Chondrocyte (in vitro differentiated cells): ENCODE data around the gene OR51A4. TPM values are rescaled to one million over a fixed set of nuclear protein-coding genes. Genes with fewer than 3 reads are reported as not detected.

Experiments
- DNase-seq: peaks from one replicate; pipeline ENCODE4 v3.0.0; 2021; ENCODE audit warnings: mixed read lengths, low spot score
- H3K27ac Mint-ChIP-seq: one replicate; pipeline ENCODE4 v1.8.0; 2021; ENCODE audit warnings: mild to moderate bottlenecking, moderate library complexity, mixed read lengths; ENCODE audit not compliant: unreplicated experiment
- H3K27me3 Mint-ChIP-seq: 2 replicates; pipeline ENCODE4 v1.8.0; 2021; ENCODE audit warnings: low read depth, mixed read lengths
- H3K36me3 Mint-ChIP-seq: 2 replicates; pipeline ENCODE4 v1.8.0; 2021; ENCODE audit warnings: low read depth, mixed read lengths
- H3K4me1 Mint-ChIP-seq: 2 replicates; pipeline ENCODE4 v1.8.0; 2021; ENCODE audit warnings: low read depth, mild to moderate bottlenecking, mixed read lengths
- H3K4me3 Mint-ChIP-seq: one replicate; pipeline ENCODE4 v1.8.0; 2021; ENCODE audit warnings: mild to moderate bottlenecking, moderate library complexity, mixed read lengths; ENCODE audit not compliant: unreplicated experiment
- H3K9me3 Mint-ChIP-seq: 2 replicates; pipeline ENCODE4 v1.8.0; 2021; ENCODE audit warnings: low read depth, mixed read lengths
- total RNA-seq: library from RNA; stranded (reverse); gene quantifications from 3 replicates; pipeline ENCODE4 v1.2.1, GENCODE V29; 2021
- TF ChIP-seq, protein P1 (sequence below): fragments of 200-600 bp; sonication (generic); IDR thresholded peaks from 2 replicates; pipeline ENCODE4 v1.5.0; 2021; ENCODE audit warnings: antibody characterized with exemption, mild to moderate bottlenecking, moderate library complexity

OR51A4 gene
- total RNA-seq, 1 donor from 2014 or later, result not detected

DNA sequence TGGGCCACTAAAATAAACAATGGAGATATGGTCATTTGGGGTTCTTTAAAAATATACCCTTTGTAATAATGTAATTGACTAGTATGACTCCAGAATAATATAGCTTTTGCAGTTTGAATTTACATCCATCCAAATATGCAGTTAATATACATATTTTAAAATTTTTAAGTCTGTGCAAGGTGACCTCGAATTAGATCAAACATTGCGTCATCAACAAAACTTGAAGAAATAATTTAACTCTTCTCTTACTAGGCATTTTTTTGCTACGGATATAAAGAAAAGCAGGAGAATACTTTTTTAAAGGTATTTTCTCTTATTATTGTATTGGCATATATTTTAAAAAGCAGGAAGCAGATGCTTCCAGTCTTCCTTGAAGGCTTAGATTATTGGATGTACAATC is 10.7 kb downstream of the OR51A4 start:
- no peak overlapping the region for H3K27ac Mint-ChIP-seq
- H3K36me3 Mint-ChIP-seq, result no peaks in the 10 kb centered on the region
- H3K9me3 Mint-ChIP-seq, result no peaks in the 10 kb centered on the region
- H3K4me1 Mint-ChIP-seq, result no peaks in the 10 kb centered on the region
- DNase-seq, result no peak
- TF ChIP-seq, protein P1, sequence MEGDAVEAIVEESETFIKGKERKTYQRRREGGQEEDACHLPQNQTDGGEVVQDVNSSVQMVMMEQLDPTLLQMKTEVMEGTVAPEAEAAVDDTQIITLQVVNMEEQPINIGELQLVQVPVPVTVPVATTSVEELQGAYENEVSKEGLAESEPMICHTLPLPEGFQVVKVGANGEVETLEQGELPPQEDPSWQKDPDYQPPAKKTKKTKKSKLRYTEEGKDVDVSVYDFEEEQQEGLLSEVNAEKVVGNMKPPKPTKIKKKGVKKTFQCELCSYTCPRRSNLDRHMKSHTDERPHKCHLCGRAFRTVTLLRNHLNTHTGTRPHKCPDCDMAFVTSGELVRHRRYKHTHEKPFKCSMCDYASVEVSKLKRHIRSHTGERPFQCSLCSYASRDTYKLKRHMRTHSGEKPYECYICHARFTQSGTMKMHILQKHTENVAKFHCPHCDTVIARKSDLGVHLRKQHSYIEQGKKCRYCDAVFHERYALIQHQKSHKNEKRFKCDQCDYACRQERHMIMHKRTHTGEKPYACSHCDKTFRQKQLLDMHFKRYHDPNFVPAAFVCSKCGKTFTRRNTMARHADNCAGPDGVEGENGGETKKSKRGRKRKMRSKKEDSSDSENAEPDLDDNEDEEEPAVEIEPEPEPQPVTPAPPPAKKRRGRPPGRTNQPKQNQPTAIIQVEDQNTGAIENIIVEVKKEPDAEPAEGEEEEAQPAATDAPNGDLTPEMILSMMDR, result no peak
- no peak overlapping the region for H3K4me3 Mint-ChIP-seq
- H3K27me3 Mint-ChIP-seq, result peaks cover 13% of the 10 kb centered on the region

DNA sequence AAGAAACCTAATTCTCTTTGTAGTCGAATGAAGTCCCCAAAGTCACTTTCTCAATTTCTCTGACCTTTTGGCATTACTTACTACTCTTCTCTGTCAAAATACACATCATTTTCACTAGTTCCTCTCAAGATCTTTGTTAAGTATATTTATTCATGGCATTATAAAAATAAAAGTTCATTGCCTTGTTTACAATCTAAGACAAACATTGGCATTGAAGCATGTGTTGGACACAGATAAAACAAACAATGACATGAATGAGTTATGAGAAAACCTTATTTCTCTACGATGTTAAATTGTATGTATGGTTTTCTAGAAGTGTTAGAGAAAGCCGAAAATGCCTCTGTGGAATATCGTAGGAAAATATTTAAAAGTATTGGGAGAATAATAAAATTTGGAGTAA is 14.7 kb downstream of the OR51A4 start:
- Mint-ChIP-seq H3K4me3 (no peak overlapping the region), H3K27me3 (peaks cover 12% of the 10 kb centered on the region), H3K36me3 (no peaks in the 10 kb centered on the region), H3K4me1 (no peaks in the 10 kb centered on the region), H3K9me3 (no peaks in the 10 kb centered on the region), H3K27ac (no peak overlapping the region)
- DNase-seq, result no peak
- TF ChIP-seq, protein P1, result no peak

DNA sequence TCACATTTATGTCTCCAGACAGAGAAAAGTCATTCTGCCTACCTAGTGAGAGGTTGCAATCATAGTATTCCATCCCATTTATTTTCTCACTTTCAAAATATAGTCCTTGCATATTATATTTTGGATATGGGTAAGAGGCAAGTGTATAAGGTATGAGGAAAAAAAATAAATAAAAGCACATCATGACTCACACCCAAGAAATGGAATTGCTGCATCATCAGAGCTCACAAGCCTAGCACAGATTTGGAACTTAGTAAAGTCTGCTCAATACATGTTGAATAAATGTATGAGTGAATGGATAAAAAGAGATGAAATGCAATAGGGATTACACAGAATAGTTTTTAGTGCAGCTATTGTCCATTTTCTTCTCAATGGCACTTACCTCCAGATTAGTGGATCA is 20.8 kb downstream of the OR51A4 start:
- H3K27ac Mint-ChIP-seq, result no peak overlapping the region
- no peaks in the 10 kb centered on the region for H3K36me3 Mint-ChIP-seq
- TF ChIP-seq, protein P1, result no peak
- DNase-seq, result no peak
- peaks cover 17% of the 10 kb centered on the region for H3K27me3 Mint-ChIP-seq
- H3K9me3 Mint-ChIP-seq, result no peaks in the 10 kb centered on the region
- H3K4me3 Mint-ChIP-seq, result no peak overlapping the region
- no peaks in the 10 kb centered on the region for H3K4me1 Mint-ChIP-seq

DNA sequence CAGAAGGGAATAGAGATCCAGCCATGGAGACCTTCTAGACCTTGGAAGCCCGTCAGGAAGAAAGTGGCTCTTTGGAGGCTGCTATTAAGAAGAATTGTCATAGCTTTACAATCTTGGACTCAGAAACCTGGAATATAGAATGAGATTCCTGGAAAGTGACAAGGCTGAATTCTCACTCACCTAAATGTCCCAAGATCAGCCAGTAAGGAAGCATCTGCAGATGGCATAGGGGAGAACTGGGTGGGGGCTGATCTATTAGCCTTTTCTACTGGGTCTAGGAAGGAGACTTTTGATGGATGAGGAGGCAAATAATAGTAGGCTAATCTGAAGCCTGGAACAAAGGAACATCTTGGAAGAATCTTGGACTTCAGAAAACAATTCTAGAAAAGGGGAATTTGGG is 23.2 kb downstream of the OR51A4 start, which contains the start of gene OR51G1:
OR51G1 (minus strand) TSS at position 101 of the 400 bp plus-strand sequence; CDS start at position 101, 0 bp downstream.
- TF ChIP-seq, protein P1, result no peak
- Mint-ChIP-seq H3K4me3 (no peak within 1 kb of the TSS), H3K9me3 (no peaks in the 10 kb centered on the region), H3K27me3 (peaks cover 13% of the 10 kb centered on the region), H3K4me1 (no peaks in the 10 kb centered on the region), H3K36me3 (no peaks in the 10 kb centered on the region), H3K27ac (no peak within 1 kb of the TSS)
- no peak for DNase-seq

DNA sequence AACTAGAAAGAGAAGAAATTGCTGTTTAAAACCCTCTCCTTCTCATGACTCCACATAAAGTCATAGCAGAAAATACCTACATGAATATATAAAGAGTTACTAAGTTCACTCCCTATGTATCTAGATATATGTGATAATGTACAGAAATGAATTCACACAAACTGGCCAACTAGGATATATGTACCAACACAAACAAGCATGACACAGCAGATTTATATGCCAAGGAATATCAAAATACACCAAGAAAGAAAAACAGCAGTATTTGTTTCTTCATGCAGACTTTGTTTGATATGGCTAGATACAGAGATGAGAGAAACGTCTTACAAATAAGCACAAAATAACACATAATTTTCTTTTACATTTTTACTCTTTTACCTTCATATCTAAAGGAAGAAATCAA is 25.1 kb downstream of the OR51A4 start:
- DNase-seq, result no peak
- Mint-ChIP-seq H3K27me3 (peaks cover 19% of the 10 kb centered on the region), H3K27ac (no peak overlapping the region), H3K9me3 (no peaks in the 10 kb centered on the region), H3K4me1 (no peaks in the 10 kb centered on the region), H3K36me3 (no peaks in the 10 kb centered on the region), H3K4me3 (no peak overlapping the region)
- TF ChIP-seq, protein P1, result no peak
